Measurements from ENCODE around the gene PCSK1N. TPM values are rescaled to one million over a fixed set of nuclear protein-coding genes. Genes with fewer than 3 reads are reported as not detected.

PCSK1N gene
- total RNA-seq, 4 donors from 2014 or later: 2.9 to 15.2 (median 7.7) TPM

DNA sequence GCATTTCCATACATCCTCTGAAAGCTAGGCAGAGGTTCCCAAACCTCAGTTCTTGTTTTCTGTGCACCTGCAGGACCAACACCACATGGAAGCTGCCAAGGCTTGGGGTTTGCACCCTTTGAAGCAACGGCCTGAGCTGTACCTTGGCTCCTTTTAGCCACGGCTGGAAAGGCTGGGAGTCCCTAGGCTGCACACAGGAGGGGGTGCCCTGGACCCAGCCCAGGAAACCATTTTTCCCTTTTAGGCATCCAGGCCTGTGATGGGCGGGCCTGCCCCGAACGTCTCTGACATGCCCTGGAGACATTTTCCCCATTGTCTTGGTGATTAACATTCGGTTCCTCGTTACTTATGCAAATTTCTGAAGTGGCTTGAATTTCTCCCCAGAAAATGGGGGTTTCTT, 17.4 kb upstream of the PCSK1N start:
- Histone ChIP-seq H3K9me3 (no peaks in the 10 kb centered on the region), H3K27me3 (no peaks in the 10 kb centered on the region), H3K36me3 (no peaks in the 10 kb centered on the region), H3K4me3 (no peak overlapping the region), H3K4me1 (no peaks in the 10 kb centered on the region), H3K27ac (replicated peaks in 1 of 4) (no peak overlapping the region)
- no peak for DNase-seq (ENCODE audit: extremely low spot score)
- intact Hi-C loops (cut with DNase I): no loop called here
- TF ChIP-seq POLR2AphosphoS5 (IDR thresholded peaks at IDR 0.05) (no peak), EP300 (IDR thresholded peaks at IDR 0.05) (no peak), POLR2A (IDR thresholded peaks at IDR 0.05; ENCODE audit: low read depth) (no peak), CTCF (IDR thresholded peaks at IDR 0.05) (no peak)
- WGBS: 87% methylated on average over 6 of the region's 7 CpGs

DNA sequence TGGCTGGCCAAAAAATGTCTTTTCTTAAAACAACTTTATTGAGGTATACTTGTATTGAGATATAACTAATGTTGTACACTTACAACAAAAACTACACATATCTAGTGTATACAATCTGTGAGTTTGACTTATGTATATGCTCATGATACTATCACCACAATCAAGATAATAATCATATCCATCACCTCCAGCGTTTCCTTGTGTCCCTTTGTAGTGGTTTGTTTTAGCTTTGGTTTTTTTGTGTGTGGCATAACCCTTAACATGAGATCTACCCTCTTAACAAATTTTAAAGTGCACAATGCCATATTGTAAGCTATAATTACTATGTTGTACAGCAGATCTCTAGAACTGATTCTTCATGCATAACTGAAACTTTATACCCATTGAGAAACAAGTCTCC, 13.4 kb upstream of the PCSK1N start:
- DNase-seq (ENCODE audit: extremely low spot score): no peak
- intact Hi-C loops (cut with DNase I): no loop called here
- no peaks in the 10 kb centered on the region for H3K4me1 ChIP-seq
- TF ChIP-seq POLR2AphosphoS5 (IDR thresholded peaks at IDR 0.05): no peak
- no peak for TF ChIP-seq EP300 (IDR thresholded peaks at IDR 0.05)
- TF ChIP-seq POLR2A (IDR thresholded peaks at IDR 0.05; ENCODE audit: low read depth): no peak
- no peaks in the 10 kb centered on the region for H3K9me3 ChIP-seq
- no peaks in the 10 kb centered on the region for H3K27me3 ChIP-seq
- H3K36me3 ChIP-seq: no peaks in the 10 kb centered on the region
- H3K27ac ChIP-seq (replicated peaks in 1 of 4): no peak overlapping the region
- 68% methylated on average over 1 of the region's 1 CpG for WGBS
- H3K4me3 ChIP-seq: no peak overlapping the region

DNA sequence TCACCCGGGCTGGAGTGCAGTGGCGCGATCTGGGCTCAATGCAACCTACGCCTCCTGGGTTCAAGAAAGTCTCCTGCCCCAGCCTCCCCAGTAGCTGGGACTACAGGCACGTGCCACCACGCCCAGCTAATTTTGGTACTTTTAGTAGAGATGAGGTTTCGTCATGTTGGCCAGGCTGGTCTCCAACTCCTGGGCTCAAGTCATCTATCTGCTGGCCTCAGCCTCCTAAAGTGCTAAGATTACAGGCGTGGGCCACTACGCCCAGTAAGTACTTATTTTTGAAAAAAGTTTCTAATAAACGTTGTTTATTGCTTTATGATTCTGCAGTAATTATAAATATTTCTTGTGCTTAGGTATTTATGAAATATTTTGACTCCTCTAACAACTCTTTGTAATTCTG, 4.3 kb upstream of the PCSK1N start:
- 75% methylated on average over 10 of the region's 10 CpGs for WGBS
- Histone ChIP-seq H3K27me3 (peaks cover 0 to 14% (median 5%) of the 10 kb centered on the region in 4 donors), H3K36me3 (no peaks in the 10 kb centered on the region), H3K27ac (replicated peaks in 1 of 4) (no peak overlapping the region), H3K9me3 (no peaks in the 10 kb centered on the region), H3K4me3 (no peak overlapping the region), H3K4me1 (peaks cover 4 to 9% (median 8%) of the 10 kb centered on the region in 4 donors)
- intact Hi-C loops (cut with DNase I): no loop called here
- TF ChIP-seq POLR2AphosphoS5 (IDR thresholded peaks at IDR 0.05): no peak
- no peak for TF ChIP-seq CTCF (IDR thresholded peaks at IDR 0.05)
- no peak for TF ChIP-seq POLR2A (IDR thresholded peaks at IDR 0.05; ENCODE audit: low read depth)
- TF ChIP-seq EP300 (IDR thresholded peaks at IDR 0.05): no peak
- no peak for DNase-seq (ENCODE audit: extremely low spot score)

DNA sequence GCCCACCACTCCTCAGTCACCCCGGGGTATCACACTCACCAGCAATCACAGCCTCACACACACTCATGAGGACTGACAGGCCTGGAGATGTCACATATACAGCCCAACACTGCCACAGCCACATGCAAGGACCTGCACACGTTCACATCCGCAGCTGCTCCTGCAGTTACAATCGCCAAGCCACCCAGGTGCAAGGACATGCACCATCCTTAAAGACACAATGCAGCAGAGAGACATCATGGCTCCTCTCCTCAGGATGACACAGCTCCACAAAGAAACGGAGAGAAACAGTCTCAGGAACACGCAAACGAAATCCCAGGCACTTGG, 1.1 kb downstream of the PCSK1N start:
- DNase-seq (ENCODE audit: extremely low spot score): no peak
- TF ChIP-seq EP300 (IDR thresholded peaks at IDR 0.05): no peak
- TF ChIP-seq CTCF (IDR thresholded peaks at IDR 0.05): no peak
- no peak for TF ChIP-seq POLR2A (IDR thresholded peaks at IDR 0.05; ENCODE audit: low read depth)
- no peak for TF ChIP-seq POLR2AphosphoS5 (IDR thresholded peaks at IDR 0.05)
- no peak overlapping the region for H3K4me3 ChIP-seq
- H3K4me1 ChIP-seq: peaks cover 4 to 26% (median 14%) of the 10 kb centered on the region in 4 donors
- 43% methylated on average over 7 of the region's 7 CpGs for WGBS
- H3K27ac ChIP-seq (replicated peaks in 1 of 4): no peak overlapping the region
- H3K36me3 ChIP-seq: no peaks in the 10 kb centered on the region
- intact Hi-C loops (cut with DNase I): no loop called here
- H3K9me3 ChIP-seq: no peaks in the 10 kb centered on the region
- H3K27me3 ChIP-seq: peaks cover 0 to 51% (median 14%) of the 10 kb centered on the region in 4 donors

DNA sequence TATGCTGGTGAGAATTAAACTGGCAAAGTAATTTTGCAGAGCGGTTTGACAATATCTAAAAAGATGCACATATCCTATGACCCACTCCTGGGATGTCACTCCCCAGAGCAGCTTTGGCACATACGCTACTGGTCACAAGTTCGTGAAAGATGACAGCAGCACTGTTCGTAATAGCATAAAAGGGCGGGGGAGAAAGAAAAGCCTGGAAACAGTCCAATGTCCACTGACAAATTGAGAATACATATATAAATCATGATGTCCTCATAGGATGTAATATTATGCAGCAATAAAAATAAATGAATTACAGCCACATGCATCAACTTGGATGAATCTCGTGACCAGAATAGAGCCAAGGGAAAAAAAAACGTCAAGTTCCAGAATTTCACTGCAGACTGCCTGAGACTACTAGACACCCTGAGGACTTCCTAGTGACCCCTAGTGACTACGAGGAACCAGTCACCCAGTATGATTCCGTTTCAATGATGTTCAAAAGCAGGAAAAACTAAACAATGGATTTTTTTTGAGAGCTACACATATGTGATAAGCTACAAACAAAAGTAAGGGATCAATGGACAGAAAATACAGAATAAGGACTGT, 1.8 kb downstream of the PCSK1N start:
- intact Hi-C loops (cut with DNase I): no loop called here
- TF ChIP-seq EP300 (IDR thresholded peaks at IDR 0.05): no peak
- no peak for TF ChIP-seq CTCF (IDR thresholded peaks at IDR 0.05)
- TF ChIP-seq POLR2A (IDR thresholded peaks at IDR 0.05; ENCODE audit: low read depth): no peak
- no peak for TF ChIP-seq POLR2AphosphoS5 (IDR thresholded peaks at IDR 0.05)
- peaks cover 0 to 51% (median 14%) of the 10 kb centered on the region in 4 donors for H3K27me3 ChIP-seq
- no peak overlapping the region for H3K4me3 ChIP-seq
- H3K36me3 ChIP-seq: no peaks in the 10 kb centered on the region
- no peak for DNase-seq (ENCODE audit: extremely low spot score)
- peaks cover 4 to 26% (median 14%) of the 10 kb centered on the region in 4 donors for H3K4me1 ChIP-seq
- H3K9me3 ChIP-seq: no peaks in the 10 kb centered on the region
- 47% methylated on average over 9 of the region's 9 CpGs for WGBS
- no peak overlapping the region for H3K27ac ChIP-seq (replicated peaks in 1 of 4)

All from esophagus muscularis mucosa (tissue), 4 donors.